Hematopoietic multipotent progenitor cell treated with erythropoietin and hydrocortisone succinate and interleukin-3 and kit ligand, for 6 days (in vitro differentiated cells): ENCODE data around the gene MYO3B.
"Not testable (repeated sequence)": the region's sequence is repeated elsewhere in the genome, so short reads cannot be mapped to it uniquely, and the experiment has no call there.

ENCODE experiments used
- DNase-seq: peaks from one replicate; pipeline ENCODE4 v3.0.0-alpha.2; 2015

Gene MYO3B

DNA sequence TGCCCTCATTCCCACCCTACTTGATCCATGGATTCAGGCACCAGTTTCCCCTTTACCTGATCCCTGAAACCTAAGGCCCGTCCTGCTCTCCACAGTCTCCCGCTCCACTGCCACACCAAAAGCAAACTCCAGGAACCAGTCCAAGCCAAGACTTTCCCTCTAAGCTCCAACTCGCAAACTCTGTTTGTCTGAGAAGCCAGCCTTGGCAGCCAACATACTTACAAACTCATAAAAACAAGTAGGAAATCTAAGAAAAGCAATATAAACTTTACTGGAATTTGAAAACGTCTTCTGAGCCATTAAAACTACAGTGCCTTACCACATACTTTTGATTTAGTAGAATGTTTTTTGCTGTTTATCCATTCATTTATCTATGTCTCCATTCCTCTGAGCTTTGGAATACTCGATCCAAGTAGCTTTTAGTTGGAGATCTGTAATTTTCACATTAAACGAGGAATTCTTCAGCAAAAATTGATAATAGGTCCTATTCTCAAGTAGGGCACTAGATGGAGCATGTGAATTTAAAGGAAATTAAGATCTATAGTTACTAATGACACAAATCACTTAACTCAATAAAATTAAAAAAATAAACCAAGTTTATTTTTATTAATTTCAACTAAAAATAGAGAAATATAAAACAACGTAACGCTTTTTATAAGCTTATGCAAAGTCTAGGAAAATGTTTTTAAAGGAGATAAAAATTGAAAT is 199.7 kb downstream of the MYO3B start:
- no peak for DNase-seq

DNA sequence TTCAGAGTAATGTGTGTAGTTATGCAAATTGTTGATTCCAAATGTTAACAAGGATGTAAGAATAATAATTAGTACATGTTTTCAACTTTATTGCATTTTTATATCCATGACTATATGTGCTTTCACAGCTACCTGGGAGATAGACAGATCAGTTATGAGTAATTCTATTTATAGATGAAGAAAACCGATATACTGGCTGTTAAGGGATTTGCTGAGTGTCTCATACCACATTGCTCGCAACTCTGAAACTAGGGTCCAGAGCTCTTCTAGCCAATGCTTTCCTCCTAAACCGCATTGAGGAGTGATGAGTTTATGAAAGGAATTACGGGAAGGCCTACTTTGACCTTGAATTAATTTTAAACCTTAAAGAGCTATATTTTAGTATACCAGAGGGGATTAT is 202.3 kb downstream of the MYO3B start:
- no peak for DNase-seq

DNA sequence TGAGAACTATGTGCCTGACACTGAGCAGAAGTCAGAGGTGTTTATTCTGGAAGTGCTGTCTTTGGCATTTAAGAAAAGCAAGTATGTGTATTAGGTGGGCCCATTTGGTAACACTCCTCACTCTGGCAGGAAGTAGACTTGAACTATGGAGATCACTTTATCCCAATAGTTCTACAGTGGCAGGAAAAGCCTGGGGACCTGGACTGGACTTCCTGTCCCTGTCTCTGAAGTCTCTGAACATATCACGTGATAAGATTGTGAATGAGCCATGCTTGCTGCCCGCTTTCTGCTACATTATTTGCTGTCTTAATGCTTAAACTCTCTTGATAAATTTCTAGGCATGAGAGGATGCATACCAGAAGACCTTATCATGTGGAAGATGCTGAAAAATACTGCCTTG is 203.7 kb downstream of the MYO3B start:
- no peak for DNase-seq

DNA sequence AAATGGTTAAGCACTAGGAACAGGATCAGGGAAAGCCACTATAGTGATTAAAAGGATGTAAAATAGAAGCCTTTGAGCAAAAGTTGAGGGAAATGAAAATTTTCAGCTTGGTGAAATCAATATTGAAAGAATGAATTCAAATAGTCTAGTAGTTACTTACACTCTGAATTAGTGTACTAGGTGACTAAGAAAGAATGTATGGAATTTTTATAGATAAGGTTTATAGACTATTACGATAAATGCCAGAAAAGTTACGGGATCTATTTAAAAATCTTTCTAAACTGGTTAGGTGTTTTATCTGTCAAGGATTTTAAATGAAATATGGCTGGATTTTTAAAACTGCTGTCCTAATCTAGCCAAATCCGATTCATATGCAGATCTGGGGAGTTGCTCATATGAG is 208.6 kb downstream of the MYO3B start:
- DNase-seq, result no peak

DNA sequence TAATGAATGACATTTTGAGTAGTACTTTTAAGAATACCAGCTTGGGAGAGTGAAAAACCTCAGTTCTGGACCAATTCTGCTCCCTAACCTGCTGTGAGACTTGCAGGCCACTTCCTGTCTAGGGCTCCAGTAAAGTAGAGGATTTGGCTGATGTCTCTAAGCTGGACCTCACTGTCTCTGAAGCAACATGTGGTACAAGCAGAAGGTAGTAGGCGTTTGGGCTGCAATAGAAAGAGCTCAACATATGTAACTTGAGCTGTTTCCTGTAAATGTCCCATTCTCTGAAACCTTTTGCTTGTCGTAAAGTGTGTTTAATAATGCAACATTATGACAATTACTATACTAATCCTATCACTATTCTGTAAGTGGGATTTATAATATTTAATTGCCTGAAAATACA is 213.1 kb downstream of the MYO3B start:
- DNase-seq, result no peak

DNA sequence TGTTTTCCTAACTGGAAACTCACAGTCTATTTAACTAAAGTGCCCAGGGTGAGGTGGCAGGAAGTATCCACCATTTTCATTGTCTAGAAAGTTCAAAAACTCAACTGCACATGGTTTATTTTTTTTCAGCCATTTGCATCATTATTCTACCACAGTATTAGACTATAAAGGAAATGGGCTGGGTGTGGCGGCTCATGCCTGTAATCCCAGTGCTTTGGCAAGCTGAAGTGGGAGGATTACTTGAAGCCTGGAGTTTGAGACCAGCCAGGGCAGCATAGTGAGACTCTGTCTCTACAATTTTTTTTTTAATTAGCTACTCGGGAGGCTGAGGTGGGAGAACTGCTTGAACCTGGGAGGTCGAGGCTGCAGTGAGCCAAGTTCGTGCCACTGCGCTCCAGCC is 213.8 kb downstream of the MYO3B start:
- DNase-seq, result no peak

DNA sequence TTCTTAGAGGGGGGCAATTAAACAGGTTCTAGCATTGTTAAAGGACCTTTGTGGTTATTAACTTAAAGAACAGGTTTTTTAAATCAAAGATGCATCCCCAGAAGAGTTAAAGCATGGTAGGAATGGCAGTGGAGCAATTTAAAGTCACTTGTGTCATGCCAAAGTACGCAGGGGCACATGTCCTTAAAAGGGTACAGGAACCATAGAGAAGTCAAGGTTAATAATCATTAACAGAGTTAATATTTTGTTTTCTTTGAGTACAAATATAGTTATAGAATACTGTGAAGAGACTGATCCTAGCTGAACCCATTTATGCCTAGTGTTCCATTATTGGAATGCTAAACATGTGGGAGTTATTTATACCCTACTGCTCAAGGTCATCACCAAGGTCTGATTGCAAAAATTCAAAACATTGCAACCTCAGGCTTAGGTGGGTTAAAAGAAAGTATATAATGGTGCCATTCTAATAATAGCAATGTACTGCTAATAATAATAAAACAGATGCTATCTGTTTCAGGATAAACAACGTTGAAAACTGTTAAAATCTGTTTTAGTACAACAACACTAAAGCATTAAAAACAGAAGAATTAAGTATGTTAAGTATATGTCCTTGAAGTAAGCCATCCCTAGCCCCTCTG is 216.0 kb downstream of the MYO3B start:
- DNase-seq, result no peak

DNA sequence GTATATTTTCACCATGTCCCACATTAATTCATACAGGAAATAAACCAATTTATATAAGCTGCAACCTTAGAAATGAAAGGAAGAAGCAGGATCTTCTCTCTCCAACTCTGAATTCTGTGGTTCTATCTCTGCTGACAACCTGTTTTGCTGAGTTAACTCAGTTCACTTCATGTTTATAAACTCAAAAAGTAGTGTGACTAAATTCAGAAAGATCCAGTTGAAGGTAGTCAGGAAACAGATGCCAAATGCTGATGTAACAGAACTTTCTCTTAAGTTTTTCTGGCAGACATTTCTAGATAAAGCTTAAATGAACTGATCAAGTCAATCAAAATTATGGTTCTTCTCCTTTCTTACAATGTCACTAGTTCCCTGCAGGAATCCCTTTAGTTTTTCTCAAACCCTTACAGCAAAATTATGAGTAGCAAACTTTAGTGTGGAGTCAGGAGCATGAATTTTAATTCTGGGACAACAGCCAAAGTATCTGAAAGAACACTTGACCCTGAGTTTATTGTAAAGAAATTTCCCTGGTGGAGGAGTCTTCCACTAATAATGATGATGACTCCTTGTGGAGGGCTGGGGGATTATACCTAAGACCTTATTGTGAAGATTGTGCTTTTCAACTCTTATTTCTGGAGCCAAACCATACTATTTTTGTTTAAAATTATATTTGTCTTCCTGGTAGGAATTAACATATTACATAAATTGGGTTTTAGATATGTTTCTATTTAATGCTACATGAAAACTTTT is 216.9 kb downstream of the MYO3B start:
- peak; percentile 19 for DNase-seq

DNA sequence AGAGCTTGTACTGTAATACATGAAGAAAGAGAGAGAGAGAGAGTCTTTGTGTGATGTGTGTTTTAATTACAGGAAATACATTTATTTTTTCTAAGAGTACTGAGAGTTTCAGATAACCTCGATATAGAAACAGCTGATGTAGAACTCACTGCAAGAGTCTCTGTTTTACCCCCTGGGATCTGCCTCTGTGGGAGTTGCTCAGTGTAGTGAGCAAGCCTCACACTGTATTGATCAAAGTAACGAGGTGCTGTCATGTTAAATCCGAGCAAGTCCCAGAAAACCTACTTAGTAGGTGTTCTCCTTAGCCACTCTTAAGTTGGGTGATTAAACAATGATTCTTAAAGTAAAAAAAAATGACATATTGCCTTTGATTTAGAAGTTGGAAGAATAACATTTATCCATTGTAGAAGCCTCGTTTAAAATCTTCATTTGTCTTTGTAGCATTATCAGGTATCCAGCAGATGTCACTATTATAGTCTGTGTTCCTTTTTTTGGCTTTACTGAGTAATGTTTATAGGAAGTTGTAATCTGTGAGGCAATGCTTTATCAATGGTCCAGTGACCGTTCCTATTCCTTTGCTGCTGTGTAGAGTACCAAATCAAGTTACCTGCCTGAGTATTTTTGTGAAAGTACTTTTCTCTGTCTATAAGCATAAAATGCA is 219.0 kb downstream of the MYO3B start:
- DNase-seq, result peak; percentile 61

DNA sequence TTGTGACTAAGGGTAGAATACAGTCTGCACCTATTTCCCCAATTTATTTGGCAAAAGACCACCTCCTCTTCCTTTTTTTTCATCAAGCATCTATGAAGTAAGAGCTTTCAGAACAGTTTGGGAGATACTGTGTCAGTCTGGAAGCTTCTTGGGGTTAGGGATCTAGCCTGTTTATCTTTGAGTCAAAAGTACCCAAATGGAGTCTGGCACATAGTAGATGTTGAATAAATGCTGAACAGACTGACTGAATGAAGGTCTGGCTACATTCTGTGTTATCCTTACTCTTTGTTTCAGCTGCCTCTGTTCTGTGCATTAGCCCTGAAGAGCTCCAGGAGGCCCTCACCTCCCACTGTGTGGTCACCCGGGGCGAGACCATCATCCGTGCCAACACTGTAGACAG is 223.2 kb downstream of the MYO3B start:
- DNase-seq, result no peak

DNA sequence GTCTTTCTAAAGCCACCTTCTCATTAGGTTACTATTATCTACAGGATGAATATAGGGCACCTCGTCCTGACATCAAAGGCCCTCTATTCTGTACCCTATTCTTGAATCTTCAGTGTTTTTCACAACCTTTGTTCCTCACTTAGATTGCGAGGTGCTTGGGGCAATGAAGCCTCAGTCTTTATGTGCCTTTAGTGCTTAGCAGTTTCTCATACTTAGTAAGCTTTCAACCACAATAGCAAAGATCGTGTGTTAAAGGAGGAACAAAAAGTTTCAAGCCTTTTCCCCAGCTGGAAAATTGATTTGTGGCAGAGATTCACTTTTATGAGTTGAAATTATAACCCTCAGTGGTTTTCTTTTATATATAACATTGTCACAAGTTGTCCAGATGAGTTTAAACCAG is 226.9 kb downstream of the MYO3B start:
- DNase-seq, result no peak

DNA sequence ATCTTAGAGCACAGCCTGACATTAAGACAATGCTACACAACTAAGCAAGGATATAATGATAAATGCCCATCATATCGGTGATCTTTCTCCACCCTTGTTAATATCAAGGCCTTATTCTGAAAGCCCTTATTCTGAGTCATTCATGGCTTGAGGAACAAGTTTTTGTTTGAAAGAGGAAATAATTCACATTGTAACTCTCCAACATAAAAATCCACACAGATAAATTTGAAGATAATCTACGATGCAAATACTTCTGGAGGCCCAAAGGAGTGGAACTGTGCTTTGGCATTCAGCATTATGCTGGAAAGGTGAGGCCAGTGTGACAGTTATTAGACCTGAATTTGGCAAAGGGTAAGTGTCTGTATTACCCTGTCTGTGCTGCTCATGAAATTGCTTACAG is 227.4 kb downstream of the MYO3B start:
- no peak for DNase-seq

DNA sequence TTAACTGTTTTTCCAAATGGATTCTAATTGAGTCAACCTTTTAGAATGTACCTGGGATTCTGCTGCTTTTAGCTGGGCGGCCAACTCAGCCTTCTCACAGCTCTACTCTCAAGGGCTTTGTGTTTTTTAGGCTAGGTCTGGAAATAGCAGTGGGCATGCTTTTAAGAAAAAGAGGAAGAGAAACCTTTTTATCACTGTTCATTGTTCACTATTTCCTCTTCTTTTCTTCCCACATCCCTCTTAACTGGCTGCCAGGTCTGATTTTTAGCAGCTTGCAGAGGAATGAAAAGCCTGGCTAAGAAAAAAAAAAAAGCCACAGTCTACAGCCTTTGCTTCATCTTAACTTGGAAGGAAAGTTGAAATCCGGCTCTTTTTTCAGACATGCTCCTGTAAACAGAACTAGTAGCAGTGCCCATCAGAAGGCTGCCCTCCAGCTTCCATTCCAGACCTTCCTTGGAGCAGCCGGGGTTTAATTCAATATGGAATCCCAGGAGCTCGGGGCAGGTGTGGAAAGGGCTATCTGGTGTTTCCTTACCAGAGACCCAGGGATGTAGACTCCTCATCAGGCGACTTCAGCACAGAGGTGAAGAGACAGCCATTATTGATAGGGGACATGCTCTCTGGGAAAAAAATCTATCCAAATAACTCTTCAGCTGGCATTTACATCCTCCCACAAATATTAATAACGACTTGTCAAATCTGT is 230.7 kb downstream of the MYO3B start:
- no peak for DNase-seq

DNA sequence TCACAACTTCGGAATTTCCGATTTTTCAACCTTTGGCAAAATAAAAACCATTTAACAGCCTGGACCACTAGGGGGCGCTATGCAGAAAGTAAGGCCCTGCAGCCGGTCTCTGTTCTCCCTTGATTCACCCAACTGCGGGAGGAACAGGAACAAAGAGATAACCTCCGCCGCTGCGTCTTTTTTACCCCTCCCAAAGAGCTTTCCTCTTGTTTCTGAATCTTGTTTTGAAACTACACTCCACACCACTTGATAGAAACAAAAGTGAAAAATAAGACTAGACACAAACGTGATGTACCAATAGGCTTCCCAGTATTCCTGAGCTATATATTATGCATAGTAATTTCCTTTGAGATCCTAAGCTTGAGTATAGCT is 231.2 kb downstream of the MYO3B start:
- peak; percentile 92 for DNase-seq

DNA sequence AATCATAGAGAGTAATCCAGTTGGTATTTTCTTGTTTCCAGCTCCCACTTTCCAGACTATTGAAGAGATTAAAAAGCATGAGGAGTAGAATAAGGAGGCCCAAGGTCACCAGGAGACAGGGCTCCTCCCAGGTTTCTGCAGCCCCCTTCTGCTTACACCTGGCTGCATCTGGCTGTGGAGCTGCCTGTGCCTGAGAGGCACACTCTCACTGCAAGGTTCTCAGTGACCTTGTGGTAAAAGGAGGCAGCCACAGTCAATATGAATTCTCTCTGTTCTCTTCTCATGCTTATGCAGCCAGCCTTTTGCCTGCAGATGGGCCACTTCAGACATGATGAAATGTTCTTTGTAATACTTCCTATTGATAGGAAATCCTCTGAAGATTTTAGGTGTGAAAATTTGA is 233.7 kb downstream of the MYO3B start:
- DNase-seq, result no peak

DNA sequence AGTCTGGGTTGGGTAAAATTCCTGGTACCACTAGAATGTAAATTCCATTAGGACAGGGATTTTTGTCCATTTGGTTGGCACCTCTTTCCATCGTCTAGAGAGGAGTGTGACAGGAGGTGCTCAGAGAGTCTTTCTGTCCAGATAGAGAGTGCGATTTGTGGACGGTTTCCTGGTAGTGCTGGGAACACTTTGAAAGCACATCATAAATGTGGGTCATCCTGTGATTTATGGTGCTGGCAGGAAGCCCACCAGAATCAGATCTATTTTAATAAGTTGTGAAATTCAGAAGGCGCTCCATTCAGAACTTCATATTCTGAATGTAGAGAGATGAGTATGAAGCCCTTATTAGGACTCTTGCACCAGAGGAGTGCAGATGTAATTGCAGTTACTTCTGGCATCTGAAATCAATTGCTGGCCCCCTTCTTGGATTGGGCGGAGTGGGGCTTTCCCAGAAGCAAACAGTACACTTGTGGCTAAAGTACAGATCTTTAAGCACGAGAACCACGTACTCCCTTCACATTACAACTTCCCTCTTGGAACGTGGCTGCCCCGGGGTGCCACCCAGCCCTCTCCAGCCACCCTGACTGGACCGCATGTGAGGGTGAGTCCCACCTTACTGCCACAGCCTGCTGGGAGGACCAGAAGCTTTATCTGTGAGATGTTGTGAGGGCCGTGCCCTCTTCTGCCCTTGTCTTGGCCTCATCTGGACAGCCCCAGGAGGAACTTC is 243.2 kb downstream of the MYO3B start:
- no peak for DNase-seq

DNA sequence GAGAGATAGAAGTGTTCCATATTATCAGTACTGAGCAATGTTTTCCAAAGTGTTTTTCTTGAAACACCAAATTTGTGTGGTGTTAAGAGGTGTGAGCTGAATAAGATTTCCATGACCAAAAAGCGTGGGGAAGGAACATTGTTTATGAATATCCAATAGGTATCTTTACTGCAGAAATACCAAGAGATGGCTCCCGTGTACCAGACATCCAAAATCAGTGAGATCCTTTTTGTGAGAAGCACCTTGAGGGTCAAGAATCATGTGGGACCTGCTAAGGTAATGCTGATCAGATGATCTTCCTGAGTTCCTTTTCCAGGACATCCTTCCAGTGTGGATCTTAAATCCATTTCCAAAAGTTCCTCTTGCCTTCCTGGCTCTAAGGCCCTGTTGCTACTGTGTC is 246.0 kb downstream of the MYO3B start:
- no peak for DNase-seq

DNA sequence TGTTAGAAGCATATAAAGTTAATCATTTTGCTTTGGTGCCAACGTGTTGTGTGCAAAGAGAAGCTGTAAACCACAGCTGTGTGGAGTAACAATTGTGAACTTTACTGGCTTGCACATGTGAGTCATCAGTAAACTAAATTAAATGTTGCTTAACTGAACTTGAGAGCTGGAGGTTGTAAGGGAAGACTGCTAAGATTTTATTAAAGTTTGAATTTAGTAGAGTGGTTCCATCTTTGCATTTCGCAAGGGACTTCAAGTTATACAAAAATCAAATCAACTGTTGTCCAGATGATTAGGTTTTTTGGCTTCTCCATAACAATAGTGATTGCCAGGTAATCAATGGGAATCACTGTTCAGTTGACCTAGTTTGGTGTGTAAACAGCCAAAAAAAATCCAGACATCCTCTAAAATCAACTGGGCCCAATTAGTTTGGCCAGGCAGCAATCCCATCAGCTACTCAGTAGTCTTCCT is 247.4 kb downstream of the MYO3B start:
- DNase-seq, result no peak

DNA sequence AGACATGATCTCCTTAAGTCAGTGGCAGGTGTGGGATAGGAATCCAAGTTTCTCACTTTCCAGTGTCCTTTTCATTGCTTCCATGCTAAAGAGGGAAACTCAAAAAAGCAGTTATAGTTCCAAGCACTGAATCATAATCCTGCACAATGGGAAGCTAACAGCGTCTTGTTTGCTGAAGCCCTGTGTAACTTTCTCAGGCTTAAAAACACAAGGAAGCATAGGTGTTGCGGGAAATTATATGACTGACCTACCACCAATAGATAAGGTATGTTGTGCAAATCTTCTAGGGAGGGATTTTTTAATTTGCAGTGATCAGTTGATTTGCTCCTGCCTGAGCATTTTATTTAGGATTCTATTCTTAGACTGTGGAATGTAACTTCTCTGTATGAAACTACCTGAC is 250.9 kb downstream of the MYO3B start:
- DNase-seq, result no peak

DNA sequence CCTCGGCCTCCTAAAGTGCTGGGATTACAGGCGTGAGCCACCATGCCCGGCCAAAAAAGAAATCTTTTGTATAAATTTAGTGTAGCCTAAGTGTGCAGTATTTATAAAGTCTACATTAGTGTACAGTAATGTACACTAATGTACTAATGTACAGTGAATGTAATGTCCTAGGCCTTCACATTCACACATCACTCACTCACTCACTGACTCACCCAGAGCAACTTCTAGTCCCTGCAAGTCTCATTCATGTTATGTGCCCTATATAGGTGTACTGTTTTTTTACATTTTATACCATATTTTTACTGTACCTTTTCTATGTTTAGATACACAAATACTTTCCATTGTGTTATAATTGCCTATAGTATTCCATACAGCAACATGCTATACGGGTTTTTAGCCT is 254.9 kb downstream of the MYO3B start:
- no peak for DNase-seq

DNA sequence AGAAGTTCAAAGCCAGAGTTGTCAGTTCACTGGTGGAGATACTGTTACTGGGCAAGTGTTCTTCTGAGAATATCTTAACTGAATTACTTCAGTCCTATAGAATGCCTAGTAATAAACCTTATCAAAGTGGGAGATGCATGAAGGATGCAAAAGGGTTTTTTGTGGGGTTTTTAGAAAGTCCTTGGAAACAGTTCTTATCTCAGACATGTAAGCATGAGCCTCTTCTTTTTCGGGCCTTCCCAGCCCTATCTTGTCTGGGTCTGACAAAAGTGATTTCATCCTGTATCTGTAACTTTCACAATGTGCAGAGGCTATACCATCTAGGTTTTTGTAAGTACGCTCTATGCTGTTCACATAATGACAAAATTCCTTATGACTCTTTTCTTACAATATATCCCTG is 255.5 kb downstream of the MYO3B start:
- DNase-seq, result no peak

DNA sequence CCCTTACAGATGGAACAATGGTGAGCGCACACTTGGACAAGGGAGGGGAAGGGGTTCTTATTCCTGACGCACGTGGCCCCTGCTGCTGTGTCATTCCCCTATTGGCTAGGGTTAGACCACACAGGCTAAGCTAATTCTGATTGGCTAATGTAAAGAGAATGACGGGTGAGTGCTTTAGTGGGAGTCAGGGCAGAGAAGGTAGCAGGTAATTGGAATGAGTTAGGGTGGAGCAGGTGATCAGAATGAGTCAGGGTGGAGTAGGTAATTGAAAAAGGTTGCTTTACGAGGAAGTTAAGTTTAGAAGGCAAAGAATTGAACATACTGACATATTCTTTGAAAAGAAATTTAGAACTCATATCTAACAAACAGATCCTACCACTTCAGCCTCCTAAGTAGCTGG is 256.4 kb downstream of the MYO3B start:
- DNase-seq, result not testable (repeated sequence)
